Spleen (tissue), 7 donors: Measurements from ENCODE around the gene CATSPERB.

Source experiments
- POLR2A ChIP-seq, 3 donors: fragments of 450-650 bp; IDR thresholded peaks; one replicate each; pipeline ENCODE4 v1.5.1; 2017; ENCODE audit warnings: antibody characterized with exemption in 3 of 3, mild to moderate bottlenecking in 1 of 3
- POLR2AphosphoS5 ChIP-seq, 3 donors: sonication (generic); formaldehyde crosslinking; IDR thresholded peaks; one replicate each; pipeline ENCODE4 v1.5.1; 2017; ENCODE audit warnings: antibody characterized with exemption in 3 of 3
- TF ChIP-seq, protein P1 (sequence below), 11 experiments: fragments of 200-600 bp in 7 of 11; fragments of 450-650 bp in 4 of 11; sonication (generic) in 4 of 11; IDR thresholded peaks in 8 of 11; conservative IDR thresholded peaks in 3 of 11; 1 replicate in 7 of 11; 2 replicates in 4 of 11; pipeline versions ENCODE4 v1.4.0 to v1.8.0; 2016 to 2021; ENCODE audit warnings: antibody characterized with exemption in 11 of 11, inconsistent platforms in 4 of 11, mild to moderate bottlenecking in 1 of 11
- donor health status: DM: no; HTN: no; CAD: no; lungs with moderate emphysema.
- donor health status: DM: no; HTN: no; CAD: no.
- donor health status: DM: no; HTN: no; CAD: no.

DNA sequence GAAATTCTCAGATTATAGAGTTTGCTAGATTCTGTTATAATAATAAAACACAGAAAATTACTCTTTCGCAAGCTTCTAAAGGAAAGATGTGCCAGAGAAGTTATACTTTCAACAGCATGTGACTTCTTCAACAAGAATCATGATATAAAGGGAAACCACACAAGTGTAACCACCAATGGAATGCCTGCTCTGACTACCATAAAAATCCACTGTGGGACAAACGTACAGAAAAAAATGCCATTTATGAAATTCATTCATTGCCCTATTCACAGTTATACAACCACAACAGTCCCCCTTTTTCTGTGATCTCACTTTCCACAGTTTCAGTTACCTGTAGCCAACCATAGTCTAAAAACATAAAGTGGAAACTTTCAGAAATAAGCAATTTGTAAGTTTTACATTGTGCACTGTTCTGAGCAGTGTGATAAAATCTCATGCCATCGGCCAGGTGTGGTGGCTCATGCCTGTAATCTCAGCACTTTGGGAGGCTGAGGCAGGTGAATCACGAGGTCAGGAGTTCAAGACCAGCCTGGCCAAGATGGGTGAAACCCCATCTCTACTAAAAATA is 3.2 kb downstream of the CATSPERB start:
- TF ChIP-seq POLR2AphosphoS5 (IDR thresholded peaks at IDR 0.05): no peak
- TF ChIP-seq, protein P1, sequence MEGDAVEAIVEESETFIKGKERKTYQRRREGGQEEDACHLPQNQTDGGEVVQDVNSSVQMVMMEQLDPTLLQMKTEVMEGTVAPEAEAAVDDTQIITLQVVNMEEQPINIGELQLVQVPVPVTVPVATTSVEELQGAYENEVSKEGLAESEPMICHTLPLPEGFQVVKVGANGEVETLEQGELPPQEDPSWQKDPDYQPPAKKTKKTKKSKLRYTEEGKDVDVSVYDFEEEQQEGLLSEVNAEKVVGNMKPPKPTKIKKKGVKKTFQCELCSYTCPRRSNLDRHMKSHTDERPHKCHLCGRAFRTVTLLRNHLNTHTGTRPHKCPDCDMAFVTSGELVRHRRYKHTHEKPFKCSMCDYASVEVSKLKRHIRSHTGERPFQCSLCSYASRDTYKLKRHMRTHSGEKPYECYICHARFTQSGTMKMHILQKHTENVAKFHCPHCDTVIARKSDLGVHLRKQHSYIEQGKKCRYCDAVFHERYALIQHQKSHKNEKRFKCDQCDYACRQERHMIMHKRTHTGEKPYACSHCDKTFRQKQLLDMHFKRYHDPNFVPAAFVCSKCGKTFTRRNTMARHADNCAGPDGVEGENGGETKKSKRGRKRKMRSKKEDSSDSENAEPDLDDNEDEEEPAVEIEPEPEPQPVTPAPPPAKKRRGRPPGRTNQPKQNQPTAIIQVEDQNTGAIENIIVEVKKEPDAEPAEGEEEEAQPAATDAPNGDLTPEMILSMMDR (IDR thresholded peaks at IDR 0.05 in 8 of 11, conservative IDR thresholded peaks at IDR 0.05 in 3 of 11): no peak
- TF ChIP-seq POLR2A (IDR thresholded peaks at IDR 0.05): no peak
